Breast epithelium (tissue), 4 donors: ENCODE measurements around the gene PWWP2B. TPM values are rescaled to one million over a fixed set of nuclear protein-coding genes. Genes with fewer than 3 reads are reported as not detected.
"Not testable (repeated sequence)": the region's sequence is repeated elsewhere in the genome, so short reads cannot be mapped to it uniquely, and the experiment has no call there.

Source experiments
- DNase-seq, 2 donors: peaks; one replicate each; pipeline ENCODE4 v3.0.0-alpha.2; 2019; ENCODE audit warnings: low spot score in 2 of 2
- H3K27ac ChIP-seq, 2 donors: fragments of 200-600 bp; sonication (generic) in 1 of 2; one replicate each; pipeline ENCODE4 v1.5.1; 2016 to 2019; ENCODE audit warnings: mild to moderate bottlenecking in 1 of 2
- H3K27me3 ChIP-seq, 2 donors: fragments of 200-600 bp; sonication (generic) in 1 of 2; one replicate each; pipeline versions ENCODE4 v1.5.1 to v1.6.0; 2017 to 2019; ENCODE audit warnings: control low read depth in 1 of 2, mild to moderate bottlenecking in 1 of 2
- H3K36me3 ChIP-seq: fragments of 200-600 bp; one replicate; pipeline ENCODE4 v1.5.1; 2019
- H3K4me1 ChIP-seq, 2 donors: fragments of 200-600 bp; sonication (generic); one replicate each; pipeline ENCODE4 v1.5.1; 2016 to 2019; ENCODE audit warnings: control low read depth in 1 of 2
- H3K4me3 ChIP-seq, 3 donors: fragments of 200-600 bp; sonication (generic); 1 replicate in 2 of 3; 2 replicates in 1 of 3; pipeline ENCODE4 v1.5.1; 2016 to 2019; ENCODE audit warnings: mild to moderate bottlenecking in 3 of 3, moderate library complexity in 2 of 3
- H3K9me3 ChIP-seq, 2 donors: fragments of 200-600 bp; sonication (generic) in 1 of 2; one replicate each; pipeline ENCODE4 v1.5.1; 2016 to 2019; ENCODE audit warnings: control low read depth in 1 of 2
- POLR2A ChIP-seq: fragments of 450-650 bp; IDR thresholded peaks from one replicate; pipeline ENCODE4 v1.6.1; 2016; ENCODE audit warnings: antibody characterized with exemption, mild to moderate bottlenecking, moderate library complexity
- POLR2AphosphoS5 ChIP-seq, 3 donors: sonication (generic); formaldehyde crosslinking; IDR thresholded peaks; one replicate each; pipeline ENCODE4 v1.6.1; 2017; ENCODE audit warnings: antibody characterized with exemption in 3 of 3
- intact Hi-C: fragments of 100-400 bp; cut with DNase I; formaldehyde crosslinking; loops from one replicate; pipeline ENCODE4 v1.15.1; 2023; ENCODE audit warnings: low total_unique reads
- total RNA-seq, 3 donors: library from RNA; depleted of rRNA; stranded (reverse); fragments of >200 nt; gene quantifications; one replicate each; pipeline ENCODE4 v1.1.0, GENCODE V29; 2016
- TF ChIP-seq, protein P1 (sequence below), 3 donors: fragments of 450-650 bp; IDR thresholded peaks; one replicate each; pipeline ENCODE4 v1.5.1; 2016 to 2017; ENCODE audit warnings: antibody characterized with exemption in 3 of 3, mild to moderate bottlenecking in 3 of 3, moderate library complexity in 3 of 3

PWWP2B gene
- total RNA-seq, 3 donors from 2014 or later, result 10.7 to 15.5 (median 13.4) TPM

DNA sequence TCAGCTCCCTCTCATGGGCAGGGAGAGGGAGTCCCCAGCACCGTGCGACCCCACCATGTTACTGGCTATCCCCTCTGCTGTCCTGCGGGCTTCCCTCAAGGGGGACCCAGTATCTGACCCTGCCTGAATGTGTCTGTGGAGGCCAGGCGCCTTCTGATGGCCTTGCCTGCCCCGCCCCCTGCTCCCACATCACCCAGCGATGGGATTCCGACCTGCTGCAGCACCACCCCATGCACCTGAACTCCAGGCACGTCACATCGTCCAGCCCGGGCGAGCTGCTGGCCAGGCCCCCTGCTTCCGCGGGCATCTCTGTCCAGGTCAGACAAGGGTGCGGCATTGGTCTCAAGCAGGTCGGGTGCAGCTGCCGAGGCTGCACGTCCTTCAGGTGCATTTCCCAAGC, 46.1 kb upstream of the PWWP2B start:
- Histone ChIP-seq H3K4me3 (no peak overlapping the region), H3K27me3 (no peaks in the 10 kb centered on the region), H3K27ac (no peak overlapping the region), H3K9me3 (no peaks in the 10 kb centered on the region), H3K4me1 (no peaks in the 10 kb centered on the region), H3K36me3 (no peaks in the 10 kb centered on the region)
- intact Hi-C loops, result loop anchor here (10.0 kb wide), 1 partner anchor 116 kb away; no protein-coding TSS in a partner anchor
- TF ChIP-seq, protein P1, sequence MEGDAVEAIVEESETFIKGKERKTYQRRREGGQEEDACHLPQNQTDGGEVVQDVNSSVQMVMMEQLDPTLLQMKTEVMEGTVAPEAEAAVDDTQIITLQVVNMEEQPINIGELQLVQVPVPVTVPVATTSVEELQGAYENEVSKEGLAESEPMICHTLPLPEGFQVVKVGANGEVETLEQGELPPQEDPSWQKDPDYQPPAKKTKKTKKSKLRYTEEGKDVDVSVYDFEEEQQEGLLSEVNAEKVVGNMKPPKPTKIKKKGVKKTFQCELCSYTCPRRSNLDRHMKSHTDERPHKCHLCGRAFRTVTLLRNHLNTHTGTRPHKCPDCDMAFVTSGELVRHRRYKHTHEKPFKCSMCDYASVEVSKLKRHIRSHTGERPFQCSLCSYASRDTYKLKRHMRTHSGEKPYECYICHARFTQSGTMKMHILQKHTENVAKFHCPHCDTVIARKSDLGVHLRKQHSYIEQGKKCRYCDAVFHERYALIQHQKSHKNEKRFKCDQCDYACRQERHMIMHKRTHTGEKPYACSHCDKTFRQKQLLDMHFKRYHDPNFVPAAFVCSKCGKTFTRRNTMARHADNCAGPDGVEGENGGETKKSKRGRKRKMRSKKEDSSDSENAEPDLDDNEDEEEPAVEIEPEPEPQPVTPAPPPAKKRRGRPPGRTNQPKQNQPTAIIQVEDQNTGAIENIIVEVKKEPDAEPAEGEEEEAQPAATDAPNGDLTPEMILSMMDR (IDR thresholded peaks at IDR 0.05), result no peak
- TF ChIP-seq POLR2AphosphoS5 (IDR thresholded peaks at IDR 0.05) (no peak), POLR2A (no peak)
- DNase-seq, result peak in 1 of 2 donors; percentile 49

DNA sequence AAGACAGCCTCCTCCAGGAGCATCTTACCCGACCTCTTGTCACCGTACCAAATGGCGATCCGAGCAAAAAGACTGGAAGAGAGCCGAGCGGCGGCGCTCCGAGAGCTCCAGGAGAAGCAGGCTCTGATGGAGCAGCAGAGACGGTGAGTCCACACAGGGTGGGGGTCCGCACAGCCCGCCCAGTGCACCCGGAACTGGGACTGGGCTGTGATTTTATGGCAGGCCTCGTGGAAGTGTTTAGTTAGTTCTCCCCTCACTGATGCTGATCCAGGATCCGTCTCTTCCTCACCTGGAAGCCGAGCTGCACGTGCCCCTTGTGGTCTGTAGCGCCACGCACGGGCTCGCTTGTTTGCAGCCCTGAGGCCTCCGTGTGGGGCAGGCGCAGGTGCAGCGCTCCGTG, 45.4 kb upstream of the PWWP2B start:
- peak in 1 of 2 donors; percentile 24 for DNase-seq
- H3K27me3 ChIP-seq, result no peaks in the 10 kb centered on the region
- intact Hi-C loops, result loop anchor here (10.0 kb wide), 1 partner anchor 117 kb away; no protein-coding TSS in a partner anchor
- TF ChIP-seq POLR2A, result no peak
- TF ChIP-seq, protein P1 (IDR thresholded peaks at IDR 0.05), result no peak
- TF ChIP-seq POLR2AphosphoS5 (IDR thresholded peaks at IDR 0.05), result no peak
- no peak overlapping the region for H3K27ac ChIP-seq
- H3K9me3 ChIP-seq, result no peaks in the 10 kb centered on the region
- H3K4me3 ChIP-seq, result no peak overlapping the region
- no peaks in the 10 kb centered on the region for H3K36me3 ChIP-seq
- H3K4me1 ChIP-seq, result no peaks in the 10 kb centered on the region

DNA sequence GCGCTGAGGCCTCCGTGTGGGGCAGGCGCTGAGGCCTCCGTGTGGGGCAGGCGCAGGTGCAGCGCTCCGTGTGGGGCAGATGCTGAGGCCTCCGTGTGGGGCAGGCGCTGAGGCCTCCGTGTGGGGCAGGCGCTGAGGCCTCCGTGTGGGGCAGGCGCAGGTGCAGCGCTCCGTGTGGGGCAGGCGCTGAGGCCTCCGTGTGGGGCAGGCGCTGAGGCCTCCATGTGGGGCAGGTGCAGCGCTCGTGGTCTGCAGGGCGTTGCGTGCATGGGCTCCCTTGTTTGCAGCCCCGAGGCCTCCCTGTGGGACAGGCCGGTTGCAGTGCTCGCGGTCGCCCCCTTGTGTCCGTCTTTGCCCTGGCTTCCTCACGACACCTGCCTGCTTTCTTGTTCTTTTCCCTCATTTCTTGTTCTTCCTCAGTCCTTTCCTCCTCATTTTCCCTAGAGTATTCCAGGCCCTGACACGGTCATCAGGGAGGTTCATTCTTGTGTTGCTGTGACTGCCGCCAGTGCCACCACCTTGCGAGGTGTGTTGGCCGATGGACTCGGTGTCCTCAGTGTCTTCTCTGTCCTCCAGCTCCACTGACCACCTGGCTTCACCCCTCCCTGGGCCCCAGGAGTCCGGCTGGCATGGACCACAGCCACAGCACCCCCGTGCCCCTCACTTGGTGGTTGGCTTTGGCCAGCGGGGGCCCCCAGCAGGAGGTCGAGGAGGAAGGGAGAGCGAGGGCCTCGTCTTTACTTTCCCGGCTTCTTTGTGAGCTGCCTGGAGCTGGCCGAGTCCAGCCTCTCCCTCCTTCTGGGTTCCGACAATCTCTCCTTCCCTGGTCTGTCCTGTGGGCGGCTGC, 44.3 kb upstream of the PWWP2B start:
- not testable (repeated sequence) for H3K27ac ChIP-seq, H3K27me3 ChIP-seq, H3K4me1 ChIP-seq, H3K9me3 ChIP-seq, H3K4me3 ChIP-seq, H3K36me3 ChIP-seq
- DNase-seq, result peak in 1 of 2 donors; percentile 56
- TF ChIP-seq, protein P1 (IDR thresholded peaks at IDR 0.05), result peak in 2 of 3 donors; percentile 47 to 50
- intact Hi-C loops, result loop anchor here (10.0 kb wide), 1 partner anchor 118 kb away; no protein-coding TSS in a partner anchor

DNA sequence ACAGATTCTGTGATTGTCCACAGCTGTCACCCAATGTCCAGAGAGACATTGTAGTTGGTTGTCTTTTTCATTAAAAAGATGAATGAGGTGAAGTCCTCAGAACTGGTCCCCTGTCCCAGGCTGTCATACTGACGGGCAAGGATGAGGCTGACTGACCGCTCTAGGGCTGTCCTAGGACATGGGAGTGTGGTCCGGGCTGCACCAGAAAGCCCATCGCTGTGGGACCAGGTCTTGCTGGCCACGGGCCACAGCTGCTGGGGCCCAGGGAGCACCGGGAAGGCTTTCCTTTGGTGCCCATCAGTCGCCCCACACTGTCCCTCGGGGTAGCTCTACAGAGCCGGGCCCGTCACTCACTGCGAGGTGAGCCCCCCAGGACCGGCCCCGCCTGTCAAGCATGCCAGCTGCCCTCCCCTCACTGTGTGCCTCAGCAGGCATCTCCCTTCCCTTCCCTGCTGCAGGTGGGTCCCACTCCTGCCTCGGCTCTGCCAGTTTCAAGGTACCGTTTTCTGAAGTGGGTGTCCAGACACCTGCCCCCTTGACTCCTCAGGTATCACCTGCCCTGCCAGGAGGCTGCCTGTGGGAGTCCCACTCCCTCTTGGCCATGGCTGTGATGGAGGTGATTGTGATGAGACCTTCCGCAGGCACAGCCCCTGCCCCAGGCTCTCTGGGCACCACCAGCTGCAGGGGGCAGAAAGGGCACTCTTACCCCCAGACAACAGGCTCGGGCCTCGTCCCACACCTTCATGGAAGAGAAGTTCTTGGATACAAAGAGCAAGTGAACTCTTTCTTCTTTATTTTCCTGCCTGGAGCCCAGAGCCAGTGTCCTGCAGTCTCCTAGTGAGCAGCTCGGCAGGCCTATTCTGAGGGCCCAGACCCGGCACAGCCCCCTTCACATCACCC, 43.3 kb upstream of the PWWP2B start:
- Histone ChIP-seq H3K27me3 (no peaks in the 10 kb centered on the region), H3K9me3 (no peaks in the 10 kb centered on the region), H3K4me3 (no peak overlapping the region), H3K36me3 (no peaks in the 10 kb centered on the region), H3K4me1 (no peaks in the 10 kb centered on the region), H3K27ac (peak overlapping the region in 1 of 2 donors; percentile 69)
- DNase-seq, result peak in 1 of 2 donors; percentile 12
- TF ChIP-seq, protein P1 (IDR thresholded peaks at IDR 0.05), result no peak
- TF ChIP-seq POLR2A, result no peak
- no peak for TF ChIP-seq POLR2AphosphoS5 (IDR thresholded peaks at IDR 0.05)
- intact Hi-C loops, result loop anchor here (10.0 kb wide), 1 partner anchor 119 kb away; no protein-coding TSS in a partner anchor
